ENCODE results near the gene CLEC4M.
A peak's percentile ranks its signal among the peaks of the same experiment; 100 is the strongest.
"Not testable (repeated sequence)": the region's sequence is repeated elsewhere in the genome, so short reads cannot be mapped to it uniquely, and the experiment has no call there.

Gene CLEC4M

DNA sequence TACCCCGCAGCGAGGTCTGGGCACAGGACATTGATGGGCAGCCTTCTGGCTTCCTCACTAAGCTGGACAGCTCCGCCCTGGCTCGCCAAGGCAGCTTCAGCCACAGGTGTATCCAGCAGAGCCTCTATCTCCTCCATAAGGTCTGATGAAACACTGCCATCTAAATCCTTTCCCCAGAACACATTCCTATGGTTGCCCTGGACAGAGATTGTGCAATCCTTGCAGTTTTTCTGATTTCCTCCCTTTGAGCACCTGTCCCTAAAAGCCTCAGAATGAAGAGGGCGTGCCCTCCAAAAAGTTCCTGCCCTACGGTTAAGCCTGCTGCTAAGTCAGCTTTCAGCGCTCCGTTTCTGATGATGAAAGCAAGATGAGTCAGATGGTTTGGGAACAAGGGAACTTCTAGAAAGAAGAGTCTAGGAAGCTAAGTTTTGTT lies 21.0 kb downstream of the CLEC4M start:
- Histone ChIP-seq H3K27ac (ENCODE audit: insufficient read depth, low read depth, low read length, poor library complexity, severe bottlenecking) (no peak overlapping the region), H3K4me1 (ENCODE audit: control insufficient read depth, insufficient read depth, low read length) (peaks cover 1% of the 10 kb centered on the region), H3K9me3 (ENCODE audit: control insufficient read depth, low read length) (no peaks in the 10 kb centered on the region), H3K4me3 (ENCODE audit: insufficient read depth, low read depth, low read length) (no peak overlapping the region), H3K27me3 (ENCODE audit: control insufficient read depth, insufficient read depth, low read length, poor library complexity, severe bottlenecking) (peaks cover 68% of the 10 kb centered on the region), H3K36me3 (ENCODE audit: control insufficient read depth, insufficient read depth, low read length) (no peaks in the 10 kb centered on the region)
- WGBS, 2 experiments = 20 to 32% methylated on average over 8 of the region's 8 CpGs

DNA sequence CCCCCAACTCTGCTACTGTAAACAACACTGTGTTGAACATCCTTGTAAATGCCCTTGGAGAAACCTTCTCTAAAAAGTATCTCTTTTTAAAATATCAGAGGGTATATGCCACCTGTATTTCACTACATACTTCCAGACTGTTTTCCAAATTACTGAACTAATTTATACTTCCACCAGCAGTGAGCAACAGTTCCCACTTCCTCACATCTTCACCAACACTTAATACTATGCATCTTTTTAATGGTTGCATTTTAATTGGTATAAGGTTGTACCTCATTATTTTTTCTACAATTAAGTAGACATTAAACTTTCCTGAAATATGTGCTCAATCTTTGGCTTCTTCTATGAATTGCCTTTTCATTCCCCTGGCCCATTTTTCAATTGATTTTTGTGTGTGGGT lies 21.8 kb downstream of the CLEC4M start:
- no peaks in the 10 kb centered on the region for H3K9me3 ChIP-seq (ENCODE audit: control insufficient read depth, low read length)
- peaks cover 77% of the 10 kb centered on the region for H3K27me3 ChIP-seq (ENCODE audit: control insufficient read depth, insufficient read depth, low read length, poor library complexity, severe bottlenecking)
- H3K4me3 ChIP-seq (ENCODE audit: insufficient read depth, low read depth, low read length) = no peak overlapping the region
- no peak overlapping the region for H3K27ac ChIP-seq (ENCODE audit: insufficient read depth, low read depth, low read length, poor library complexity, severe bottlenecking)
- no peaks in the 10 kb centered on the region for H3K36me3 ChIP-seq (ENCODE audit: control insufficient read depth, insufficient read depth, low read length)
- peaks cover 5% of the 10 kb centered on the region for H3K4me1 ChIP-seq (ENCODE audit: control insufficient read depth, insufficient read depth, low read length)

- 29 to 32% methylated on average over 10 of the region's 10 CpGs for WGBS, 2 experiments
- Histone ChIP-seq H3K36me3 (ENCODE audit: control insufficient read depth, insufficient read depth, low read length) (no peaks in the 10 kb centered on the region), H3K27ac (ENCODE audit: insufficient read depth, low read depth, low read length, poor library complexity, severe bottlenecking) (no peak overlapping the region), H3K9me3 (ENCODE audit: control insufficient read depth, low read length) (no peaks in the 10 kb centered on the region), H3K4me1 (ENCODE audit: control insufficient read depth, insufficient read depth, low read length) (peaks cover 5% of the 10 kb centered on the region), H3K4me3 (ENCODE audit: insufficient read depth, low read depth, low read length) (no peak overlapping the region), H3K27me3 (ENCODE audit: control insufficient read depth, insufficient read depth, low read length, poor library complexity, severe bottlenecking) (peaks cover 86% of the 10 kb centered on the region)
Measured at GRCh38 chr19:7787141-7787540, 24.1 kb downstream of the CLEC4M start.

DNA sequence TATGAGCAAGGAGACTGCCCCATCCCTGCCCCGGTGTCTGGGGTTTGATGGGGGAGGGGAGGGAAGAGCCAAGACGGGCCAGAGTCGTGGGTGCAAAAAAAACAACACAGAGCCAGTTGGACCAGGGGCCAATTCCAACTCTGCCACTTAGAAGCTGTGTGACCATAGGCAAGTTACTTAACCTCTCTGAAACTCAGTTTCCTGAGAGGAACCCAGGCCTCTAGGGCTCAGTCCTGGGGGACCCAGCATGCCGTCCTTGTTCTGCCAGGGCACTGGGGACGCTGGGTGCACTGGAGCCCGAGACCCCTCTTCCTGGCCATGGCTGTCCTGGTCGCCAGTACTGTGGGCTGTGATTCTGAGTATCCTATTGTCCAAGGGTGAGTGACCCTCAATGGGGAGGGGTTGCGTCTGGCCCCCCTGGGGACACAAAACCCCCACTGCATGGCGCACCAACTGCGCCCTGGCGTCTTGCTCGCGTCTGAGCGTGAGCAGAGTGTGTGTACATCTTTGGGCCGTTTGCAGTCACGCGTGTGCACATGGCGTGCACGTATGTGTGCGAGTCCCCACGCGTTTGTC lies 24.6 kb downstream of the CLEC4M start:
- no peaks in the 10 kb centered on the region for H3K9me3 ChIP-seq (ENCODE audit: control insufficient read depth, low read length)
- WGBS, 2 experiments = 55 to 57% methylated on average over 22 of the region's 22 CpGs
- peaks cover 85% of the 10 kb centered on the region for H3K27me3 ChIP-seq (ENCODE audit: control insufficient read depth, insufficient read depth, low read length, poor library complexity, severe bottlenecking)
- H3K4me3 ChIP-seq (ENCODE audit: insufficient read depth, low read depth, low read length) = no peak overlapping the region
- H3K36me3 ChIP-seq (ENCODE audit: control insufficient read depth, insufficient read depth, low read length) = no peaks in the 10 kb centered on the region
- H3K27ac ChIP-seq (ENCODE audit: insufficient read depth, low read depth, low read length, poor library complexity, severe bottlenecking) = no peak overlapping the region
- peaks cover 5% of the 10 kb centered on the region for H3K4me1 ChIP-seq (ENCODE audit: control insufficient read depth, insufficient read depth, low read length)

- no peak overlapping the region for H3K27ac ChIP-seq (ENCODE audit: insufficient read depth, low read depth, low read length, poor library complexity, severe bottlenecking)
- peak overlapping the region; percentile 2 for H3K4me3 ChIP-seq (ENCODE audit: insufficient read depth, low read depth, low read length)
- H3K9me3 ChIP-seq (ENCODE audit: control insufficient read depth, low read length) = no peaks in the 10 kb centered on the region
- peaks cover 78% of the 10 kb centered on the region for H3K27me3 ChIP-seq (ENCODE audit: control insufficient read depth, insufficient read depth, low read length, poor library complexity, severe bottlenecking)
- peaks cover 5% of the 10 kb centered on the region for H3K4me1 ChIP-seq (ENCODE audit: control insufficient read depth, insufficient read depth, low read length)
- no peaks in the 10 kb centered on the region for H3K36me3 ChIP-seq (ENCODE audit: control insufficient read depth, insufficient read depth, low read length)
- WGBS, 2 experiments = 12 to 13% methylated on average over 67 of the region's 67 CpGs
Measured at GRCh38 chr19:7788178-7788932, 25.3 kb downstream of the CLEC4M start.

DNA sequence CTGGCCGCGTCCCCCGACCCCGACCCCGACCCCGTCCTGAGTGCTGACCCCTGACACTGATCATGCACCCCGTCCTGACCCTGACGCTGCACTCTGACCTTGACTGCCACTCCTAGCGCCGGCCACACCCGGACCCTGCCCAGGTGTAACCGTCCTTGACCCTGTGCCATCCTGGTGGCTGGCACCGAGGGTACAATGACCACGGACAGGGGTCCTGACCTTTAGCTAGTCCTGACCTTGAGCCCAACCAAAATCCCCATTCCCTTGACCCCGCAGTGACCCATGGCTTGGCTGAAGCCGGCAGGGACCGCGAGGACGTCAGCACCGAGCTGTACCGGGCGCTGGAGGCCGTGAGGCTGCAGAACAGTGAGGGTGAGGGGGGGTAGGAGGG lies 25.9 kb downstream of the CLEC4M start:
- peaks cover 5% of the 10 kb centered on the region for H3K4me1 ChIP-seq (ENCODE audit: control insufficient read depth, insufficient read depth, low read length)
- H3K4me3 ChIP-seq (ENCODE audit: insufficient read depth, low read depth, low read length) = no peak overlapping the region
- no peaks in the 10 kb centered on the region for H3K36me3 ChIP-seq (ENCODE audit: control insufficient read depth, insufficient read depth, low read length)
- WGBS, 2 experiments = 7 to 8% methylated on average over 23 of the region's 23 CpGs
- H3K27ac ChIP-seq (ENCODE audit: insufficient read depth, low read depth, low read length, poor library complexity, severe bottlenecking) = no peak overlapping the region
- peaks cover 72% of the 10 kb centered on the region for H3K27me3 ChIP-seq (ENCODE audit: control insufficient read depth, insufficient read depth, low read length, poor library complexity, severe bottlenecking)
- H3K9me3 ChIP-seq (ENCODE audit: control insufficient read depth, low read length) = no peaks in the 10 kb centered on the region

DNA sequence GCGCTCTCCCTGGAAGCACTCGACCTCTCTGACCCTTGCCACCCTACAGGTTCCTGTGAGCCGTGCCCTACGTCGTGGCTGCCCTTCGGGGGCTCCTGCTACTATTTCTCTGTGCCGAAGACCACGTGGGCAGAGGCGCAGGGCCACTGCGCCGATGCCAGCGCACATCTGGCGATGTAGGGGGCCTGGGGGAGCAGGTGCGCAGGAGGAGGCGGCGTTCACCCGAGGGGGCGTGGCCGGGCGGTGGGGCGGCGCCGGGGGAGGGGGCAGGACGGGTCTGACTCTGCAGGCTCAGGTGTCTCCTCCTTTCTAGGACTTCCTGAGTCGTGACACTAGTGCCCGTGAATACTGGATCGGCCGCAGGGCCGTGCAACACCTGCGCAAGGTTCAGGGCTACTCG lies 26.4 kb downstream of the CLEC4M start:
- Histone ChIP-seq H3K9me3 (ENCODE audit: control insufficient read depth, low read length) (no peaks in the 10 kb centered on the region), H3K27me3 (ENCODE audit: control insufficient read depth, insufficient read depth, low read length, poor library complexity, severe bottlenecking) (peaks cover 67% of the 10 kb centered on the region), H3K4me1 (ENCODE audit: control insufficient read depth, insufficient read depth, low read length) (peaks cover 5% of the 10 kb centered on the region), H3K27ac (ENCODE audit: insufficient read depth, low read depth, low read length, poor library complexity, severe bottlenecking) (no peak overlapping the region), H3K36me3 (ENCODE audit: control insufficient read depth, insufficient read depth, low read length) (no peaks in the 10 kb centered on the region), H3K4me3 (ENCODE audit: insufficient read depth, low read depth, low read length) (no peak overlapping the region)
- 13 to 15% methylated on average over 31 of the region's 31 CpGs for WGBS, 2 experiments

GRCh38 chr19:7790416-7790815 lies 27.4 kb downstream of the CLEC4M start:
- H3K4me1 ChIP-seq (ENCODE audit: control insufficient read depth, insufficient read depth, low read length) = peaks cover 5% of the 10 kb centered on the region
- 90 to 93% methylated on average over 14 of the region's 14 CpGs for WGBS, 2 experiments
- no peak overlapping the region for H3K4me3 ChIP-seq (ENCODE audit: insufficient read depth, low read depth, low read length)
- no peak overlapping the region for H3K27ac ChIP-seq (ENCODE audit: insufficient read depth, low read depth, low read length, poor library complexity, severe bottlenecking)
- no peaks in the 10 kb centered on the region for H3K36me3 ChIP-seq (ENCODE audit: control insufficient read depth, insufficient read depth, low read length)
- H3K9me3 ChIP-seq (ENCODE audit: control insufficient read depth, low read length) = no peaks in the 10 kb centered on the region
- peaks cover 61% of the 10 kb centered on the region for H3K27me3 ChIP-seq (ENCODE audit: control insufficient read depth, insufficient read depth, low read length, poor library complexity, severe bottlenecking)

DNA sequence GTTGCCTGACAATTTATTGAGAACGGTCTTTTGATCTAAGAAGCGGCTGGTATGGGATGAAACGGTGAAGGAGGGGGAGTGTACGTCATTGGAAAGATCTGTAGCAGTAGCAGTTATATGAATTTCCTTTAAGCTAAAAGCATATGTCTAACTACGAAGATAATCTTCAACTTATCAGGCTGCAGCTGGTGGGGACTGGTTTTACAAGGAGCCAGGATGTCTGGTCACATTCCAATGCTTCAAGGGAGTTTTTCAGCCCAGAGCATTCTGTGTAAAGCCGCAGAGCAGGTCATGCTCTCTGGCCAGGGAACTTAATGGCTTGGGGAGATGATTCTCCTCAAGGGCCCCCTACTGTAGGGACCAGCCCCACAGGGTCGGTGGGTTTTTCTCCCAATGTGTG lies 29.2 kb downstream of the CLEC4M start:
- H3K9me3 ChIP-seq (ENCODE audit: control insufficient read depth, low read length) = no peaks in the 10 kb centered on the region
- no peaks in the 10 kb centered on the region for H3K36me3 ChIP-seq (ENCODE audit: control insufficient read depth, insufficient read depth, low read length)
- H3K27ac ChIP-seq (ENCODE audit: insufficient read depth, low read depth, low read length, poor library complexity, severe bottlenecking) = no peak overlapping the region
- peaks cover 5% of the 10 kb centered on the region for H3K4me1 ChIP-seq (ENCODE audit: control insufficient read depth, insufficient read depth, low read length)
- no peak overlapping the region for H3K4me3 ChIP-seq (ENCODE audit: insufficient read depth, low read depth, low read length)
- WGBS, 2 experiments = 83 to 85% methylated on average over 7 of the region's 7 CpGs
- H3K27me3 ChIP-seq (ENCODE audit: control insufficient read depth, insufficient read depth, low read length, poor library complexity, severe bottlenecking) = peaks cover 44% of the 10 kb centered on the region

DNA sequence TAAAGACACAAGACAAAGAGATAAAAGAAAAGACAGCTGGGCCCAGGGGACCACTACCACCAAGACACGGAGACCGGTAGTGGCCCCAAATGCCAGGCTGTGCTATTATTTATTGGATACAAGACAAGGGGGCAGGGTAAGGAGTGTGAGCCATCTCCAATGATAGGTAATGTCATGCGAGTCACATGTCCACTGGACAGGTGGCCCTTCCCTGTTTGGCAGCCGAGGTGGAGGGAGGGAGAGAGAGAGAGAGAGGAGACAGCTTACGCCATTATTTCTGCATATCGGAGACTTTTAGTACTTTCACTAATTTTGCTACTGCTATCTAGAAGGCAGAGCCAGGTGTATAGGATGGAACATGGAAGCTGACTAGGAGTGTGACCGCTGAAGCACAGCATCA lies 29.7 kb downstream of the CLEC4M start:
- not testable (repeated sequence) for H3K4me1 ChIP-seq (ENCODE audit: control insufficient read depth, insufficient read depth, low read length); H3K27ac ChIP-seq (ENCODE audit: insufficient read depth, low read depth, low read length, poor library complexity, severe bottlenecking); H3K9me3 ChIP-seq (ENCODE audit: control insufficient read depth, low read length); H3K4me3 ChIP-seq (ENCODE audit: insufficient read depth, low read depth, low read length); H3K36me3 ChIP-seq (ENCODE audit: control insufficient read depth, insufficient read depth, low read length)
- H3K27me3 ChIP-seq (ENCODE audit: control insufficient read depth, insufficient read depth, low read length, poor library complexity, severe bottlenecking) = peaks cover 40% of the 10 kb centered on the region
- WGBS, 2 experiments = 89 to 94% methylated on average over 7 of the region's 7 CpGs
